ENCODE results near the gene AMOT. TPM values are rescaled to one million over a fixed set of nuclear protein-coding genes. Genes with fewer than 3 reads are reported as not detected.

The AMOT gene
- total and polyA plus RNA-seq, 2 donors = 3.8 to 8.3 TPM

- Histone ChIP-seq H3K36me3 (ENCODE audit: control insufficient read depth in 2 of 2, insufficient read depth in 2 of 2, low read length in 1 of 2) (no peaks in the 10 kb centered on the region), H3K27ac (ENCODE audit: low read depth in 1 of 2, low read length in 1 of 2) (no peak overlapping the region), H3K4me3 (ENCODE audit: low read length in 2 of 2) (no peak overlapping the region), H3K4me1 (ENCODE audit: control insufficient read depth in 2 of 2, insufficient read depth in 2 of 2, low read length in 2 of 2) (peaks cover 3 to 5% of the 10 kb centered on the region in 2 donors), H3K9me3 (ENCODE audit: control insufficient read depth in 2 of 2, insufficient read depth in 1 of 2, low read length in 1 of 2) (no peaks in the 10 kb centered on the region), H3K27me3 (ENCODE audit: control insufficient read depth in 2 of 2, insufficient read depth in 1 of 2, low read length in 1 of 2) (no peaks in the 10 kb centered on the region)
- no peak for DNase-seq (ENCODE audit: low read depth in 6 of 9, low spot score in 9 of 9)
- 90% methylated on average over 4 of the region's 4 CpGs for WGBS
These were observed 5.6 kb upstream of the AMOT start for GRCh38 chrX:112846187-112846586.

- Histone ChIP-seq H3K27ac (ENCODE audit: low read depth in 1 of 2, low read length in 1 of 2) (no peak overlapping the region), H3K27me3 (ENCODE audit: control insufficient read depth in 2 of 2, insufficient read depth in 1 of 2, low read length in 1 of 2) (peaks cover 0 to 10% of the 10 kb centered on the region in 2 donors), H3K36me3 (ENCODE audit: control insufficient read depth in 2 of 2, insufficient read depth in 2 of 2, low read length in 1 of 2) (no peaks in the 10 kb centered on the region), H3K4me1 (ENCODE audit: control insufficient read depth in 2 of 2, insufficient read depth in 2 of 2, low read length in 2 of 2) (peaks cover 3 to 5% of the 10 kb centered on the region in 2 donors), H3K4me3 (ENCODE audit: low read length in 2 of 2) (no peak overlapping the region), H3K9me3 (ENCODE audit: control insufficient read depth in 2 of 2, insufficient read depth in 1 of 2, low read length in 1 of 2) (no peaks in the 10 kb centered on the region)
- DNase-seq (ENCODE audit: low read depth in 6 of 9, low spot score in 9 of 9) = no peak
- 95% methylated on average over 6 of the region's 6 CpGs for WGBS
These were observed 3.6 kb upstream of the AMOT start for GRCh38 chrX:112844250-112844649.

GRCh38 chrX:112841820-112842157 is 1.2 kb upstream of the AMOT start:
- H3K27ac ChIP-seq (ENCODE audit: low read depth in 1 of 2, low read length in 1 of 2) = peak overlapping the region in 1 of 2 donors; percentile 17
- no peak for DNase-seq (ENCODE audit: low read depth in 6 of 9, low spot score in 9 of 9)
- no peaks in the 10 kb centered on the region for H3K36me3 ChIP-seq (ENCODE audit: control insufficient read depth in 2 of 2, insufficient read depth in 2 of 2, low read length in 1 of 2)
- 48% methylated on average over 5 of the region's 5 CpGs for WGBS
- peaks cover 0 to 3% of the 10 kb centered on the region in 2 donors for H3K4me1 ChIP-seq (ENCODE audit: control insufficient read depth in 2 of 2, insufficient read depth in 2 of 2, low read length in 2 of 2)
- H3K4me3 ChIP-seq (ENCODE audit: low read length in 2 of 2) = peak overlapping the region; percentile 37 to 66
- H3K27me3 ChIP-seq (ENCODE audit: control insufficient read depth in 2 of 2, insufficient read depth in 1 of 2, low read length in 1 of 2) = peaks cover 0 to 10% of the 10 kb centered on the region in 2 donors
- no peaks in the 10 kb centered on the region for H3K9me3 ChIP-seq (ENCODE audit: control insufficient read depth in 2 of 2, insufficient read depth in 1 of 2, low read length in 1 of 2)

DNA sequence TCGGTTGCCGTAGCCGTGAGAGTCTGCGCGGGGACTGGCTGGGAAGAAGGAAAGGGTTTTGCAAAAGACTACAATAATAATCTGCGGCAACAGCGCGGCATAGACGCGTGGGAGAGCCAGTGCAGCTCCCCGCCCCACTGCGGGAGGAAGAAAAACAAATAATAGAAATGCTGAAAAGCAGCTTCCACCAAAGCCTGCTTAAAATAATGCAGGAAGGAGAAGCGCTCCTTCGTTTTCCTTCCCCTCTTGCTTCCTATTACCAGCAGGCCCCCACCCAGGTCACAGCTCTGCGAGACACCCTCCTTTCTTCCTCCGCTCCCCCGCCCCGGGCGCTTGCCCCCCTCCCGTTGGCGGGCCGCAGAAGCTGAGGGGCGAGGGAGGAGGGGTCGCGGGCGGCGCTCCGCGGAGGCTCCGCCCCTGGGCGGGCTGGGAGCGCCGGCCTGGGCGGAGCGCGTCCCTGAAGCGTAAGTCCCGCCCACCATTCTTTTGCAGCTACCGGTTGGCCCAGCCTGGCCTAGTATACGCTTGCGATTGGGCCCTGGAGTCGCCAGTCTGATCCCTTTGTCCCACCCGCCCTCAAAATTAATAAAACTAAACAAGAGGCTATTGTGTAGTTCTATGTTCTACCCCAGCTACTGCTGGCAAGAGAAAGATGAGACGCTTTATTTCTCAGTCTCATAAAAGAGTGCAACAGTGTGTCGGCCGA is 636 bp upstream of the AMOT start:
- Histone ChIP-seq H3K9me3 (ENCODE audit: control insufficient read depth in 2 of 2, insufficient read depth in 1 of 2, low read length in 1 of 2) (no peaks in the 10 kb centered on the region), H3K36me3 (ENCODE audit: control insufficient read depth in 2 of 2, insufficient read depth in 2 of 2, low read length in 1 of 2) (no peaks in the 10 kb centered on the region), H3K27me3 (ENCODE audit: control insufficient read depth in 2 of 2, insufficient read depth in 1 of 2, low read length in 1 of 2) (peaks cover 0 to 10% of the 10 kb centered on the region in 2 donors), H3K4me3 (ENCODE audit: low read length in 2 of 2) (peak overlapping the region; percentile 62 to 66), H3K27ac (ENCODE audit: low read depth in 1 of 2, low read length in 1 of 2) (peak overlapping the region; percentile 59 to 61), H3K4me1 (ENCODE audit: control insufficient read depth in 2 of 2, insufficient read depth in 2 of 2, low read length in 2 of 2) (peaks cover 0 to 3% of the 10 kb centered on the region in 2 donors)
- WGBS = 2% methylated on average over 41 of the region's 46 CpGs
- DNase-seq (ENCODE audit: low read depth in 6 of 9, low spot score in 9 of 9) = peak; percentile 35 to 89 (median 68)

GRCh38 chrX:112839856-112840255 is 775 bp downstream of the AMOT start:
- 20% methylated on average over 5 of the region's 5 CpGs for WGBS
- DNase-seq (ENCODE audit: low read depth in 6 of 9, low spot score in 9 of 9) = no peak
- H3K36me3 ChIP-seq (ENCODE audit: control insufficient read depth in 2 of 2, insufficient read depth in 2 of 2, low read length in 1 of 2) = no peaks in the 10 kb centered on the region
- H3K27me3 ChIP-seq (ENCODE audit: control insufficient read depth in 2 of 2, insufficient read depth in 1 of 2, low read length in 1 of 2) = peaks cover 0 to 10% of the 10 kb centered on the region in 2 donors
- no peak overlapping the region for H3K27ac ChIP-seq (ENCODE audit: low read depth in 1 of 2, low read length in 1 of 2)
- H3K9me3 ChIP-seq (ENCODE audit: control insufficient read depth in 2 of 2, insufficient read depth in 1 of 2, low read length in 1 of 2) = no peaks in the 10 kb centered on the region
- H3K4me1 ChIP-seq (ENCODE audit: control insufficient read depth in 2 of 2, insufficient read depth in 2 of 2, low read length in 2 of 2) = peaks cover 0 to 3% of the 10 kb centered on the region in 2 donors
- H3K4me3 ChIP-seq (ENCODE audit: low read length in 2 of 2) = peak overlapping the region; percentile 62 to 66

GRCh38 chrX:112837531-112837930 is 3.1 kb downstream of the AMOT start:
- DNase-seq (ENCODE audit: low read depth in 6 of 9, low spot score in 9 of 9) = no peak
- H3K36me3 ChIP-seq (ENCODE audit: control insufficient read depth in 2 of 2, insufficient read depth in 2 of 2, low read length in 1 of 2) = no peaks in the 10 kb centered on the region
- no peaks in the 10 kb centered on the region for H3K9me3 ChIP-seq (ENCODE audit: control insufficient read depth in 2 of 2, insufficient read depth in 1 of 2, low read length in 1 of 2)
- H3K27ac ChIP-seq (ENCODE audit: low read depth in 1 of 2, low read length in 1 of 2) = no peak overlapping the region
- peaks cover 0 to 10% of the 10 kb centered on the region in 2 donors for H3K27me3 ChIP-seq (ENCODE audit: control insufficient read depth in 2 of 2, insufficient read depth in 1 of 2, low read length in 1 of 2)
- whole genome bisulfite sequencing = 97% methylated on average over 1 of the region's 1 CpG
- no peak overlapping the region for H3K4me3 ChIP-seq (ENCODE audit: low read length in 2 of 2)
- peaks cover 0 to 3% of the 10 kb centered on the region in 2 donors for H3K4me1 ChIP-seq (ENCODE audit: control insufficient read depth in 2 of 2, insufficient read depth in 2 of 2, low read length in 2 of 2)

- H3K27me3 ChIP-seq (ENCODE audit: control insufficient read depth in 2 of 2, insufficient read depth in 1 of 2, low read length in 1 of 2) = no peaks in the 10 kb centered on the region
- 97% methylated on average over 1 of the region's 1 CpG for WGBS
- DNase-seq (ENCODE audit: low read depth in 6 of 9, low spot score in 9 of 9) = no peak
- H3K4me3 ChIP-seq (ENCODE audit: low read length in 2 of 2) = no peak overlapping the region
- H3K27ac ChIP-seq (ENCODE audit: low read depth in 1 of 2, low read length in 1 of 2) = no peak overlapping the region
- no peaks in the 10 kb centered on the region for H3K9me3 ChIP-seq (ENCODE audit: control insufficient read depth in 2 of 2, insufficient read depth in 1 of 2, low read length in 1 of 2)
- H3K36me3 ChIP-seq (ENCODE audit: control insufficient read depth in 2 of 2, insufficient read depth in 2 of 2, low read length in 1 of 2) = no peaks in the 10 kb centered on the region
- H3K4me1 ChIP-seq (ENCODE audit: control insufficient read depth in 2 of 2, insufficient read depth in 2 of 2, low read length in 2 of 2) = no peaks in the 10 kb centered on the region
These were observed 5.6 kb downstream of the AMOT start for GRCh38 chrX:112835019-112835418.

DNA sequence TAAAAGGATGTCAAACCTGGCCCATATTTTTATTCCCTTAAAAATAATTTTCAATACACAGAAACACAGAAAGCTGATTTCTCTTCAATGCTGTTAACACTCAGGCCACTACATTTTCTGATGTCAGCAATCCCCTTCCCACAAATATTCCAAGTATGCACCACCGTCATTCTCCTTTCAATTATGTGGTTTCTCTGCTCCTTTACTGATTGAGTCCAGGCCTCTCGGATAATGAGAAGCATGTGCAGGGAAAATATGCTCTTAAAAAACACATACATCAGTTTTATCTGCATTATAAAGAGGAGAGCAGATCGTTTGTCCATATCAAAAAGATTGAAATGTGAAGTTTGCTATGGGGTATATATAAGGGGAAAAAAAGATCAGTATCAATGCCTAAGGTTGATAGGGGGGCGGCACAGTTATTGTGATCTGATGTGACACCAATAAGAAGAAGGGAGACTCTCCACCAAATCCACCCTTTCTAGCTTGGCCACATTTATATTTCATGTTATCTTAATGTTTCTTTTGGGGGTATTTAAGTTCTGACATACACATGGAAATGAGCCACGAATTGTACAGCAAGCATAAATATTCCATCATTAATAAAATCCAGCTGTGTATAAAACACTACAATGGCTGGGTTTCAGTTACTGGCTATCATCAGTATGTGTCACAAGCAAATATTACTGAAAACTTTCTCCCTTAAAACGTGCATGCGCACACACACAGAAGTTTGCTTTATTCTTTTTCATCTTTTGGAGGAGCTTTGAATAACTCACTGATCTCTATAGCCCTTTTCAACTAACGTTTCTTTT is 6.4 kb downstream of the AMOT start:
- DNase-seq (ENCODE audit: low read depth in 6 of 9, low spot score in 9 of 9) = no peak
- H3K36me3 ChIP-seq (ENCODE audit: control insufficient read depth in 2 of 2, insufficient read depth in 2 of 2, low read length in 1 of 2) = no peaks in the 10 kb centered on the region
- H3K4me1 ChIP-seq (ENCODE audit: control insufficient read depth in 2 of 2, insufficient read depth in 2 of 2, low read length in 2 of 2) = no peaks in the 10 kb centered on the region
- H3K27me3 ChIP-seq (ENCODE audit: control insufficient read depth in 2 of 2, insufficient read depth in 1 of 2, low read length in 1 of 2) = no peaks in the 10 kb centered on the region
- WGBS = 89% methylated on average over 8 of the region's 8 CpGs
- no peak overlapping the region for H3K27ac ChIP-seq (ENCODE audit: low read depth in 1 of 2, low read length in 1 of 2)
- H3K9me3 ChIP-seq (ENCODE audit: control insufficient read depth in 2 of 2, insufficient read depth in 1 of 2, low read length in 1 of 2) = no peaks in the 10 kb centered on the region
- H3K4me3 ChIP-seq (ENCODE audit: low read length in 2 of 2) = no peak overlapping the region

DNA sequence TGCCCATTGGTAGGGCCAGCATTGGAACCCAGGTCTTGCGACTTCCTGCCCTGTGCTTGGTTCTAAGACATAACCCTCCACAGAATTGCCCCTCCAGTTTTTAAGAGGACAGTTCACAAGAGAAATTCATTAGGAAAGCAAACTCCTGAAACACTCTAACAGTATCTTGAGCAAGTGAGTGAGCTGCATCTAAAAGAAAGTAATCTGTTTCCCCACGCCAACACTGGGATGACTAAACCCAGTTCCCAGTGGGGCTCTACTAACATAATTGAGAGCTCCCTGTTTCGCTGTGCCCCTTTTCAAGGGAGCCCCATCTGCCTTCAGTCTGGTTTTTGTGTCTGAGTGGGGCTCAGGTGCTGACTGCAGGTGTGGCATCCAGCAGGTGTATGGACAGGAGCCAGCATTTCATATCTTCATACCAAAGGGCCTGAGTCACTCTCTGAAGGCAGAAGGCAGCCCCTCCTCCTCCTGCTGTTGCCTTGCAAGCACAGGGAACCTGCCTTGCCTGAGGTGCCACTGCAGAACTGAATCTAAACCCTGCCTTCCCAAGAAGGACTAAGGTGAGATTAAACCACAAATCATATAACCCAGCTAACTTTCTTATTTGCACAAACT is 8.0 kb downstream of the AMOT start:
- Histone ChIP-seq H3K9me3 (ENCODE audit: control insufficient read depth in 2 of 2, insufficient read depth in 1 of 2, low read length in 1 of 2) (no peaks in the 10 kb centered on the region), H3K4me1 (ENCODE audit: control insufficient read depth in 2 of 2, insufficient read depth in 2 of 2, low read length in 2 of 2) (no peaks in the 10 kb centered on the region), H3K27me3 (ENCODE audit: control insufficient read depth in 2 of 2, insufficient read depth in 1 of 2, low read length in 1 of 2) (no peaks in the 10 kb centered on the region), H3K36me3 (ENCODE audit: control insufficient read depth in 2 of 2, insufficient read depth in 2 of 2, low read length in 1 of 2) (no peaks in the 10 kb centered on the region), H3K4me3 (ENCODE audit: low read length in 2 of 2) (no peak overlapping the region), H3K27ac (ENCODE audit: low read depth in 1 of 2, low read length in 1 of 2) (no peak overlapping the region)
- 95% methylated on average over 3 of the region's 3 CpGs for WGBS
- DNase-seq (ENCODE audit: low read depth in 6 of 9, low spot score in 9 of 9) = no peak
